Naive thymus-derived CD4-positive, alpha-beta T cell (primary cell): ENCODE results near the gene NRF1. TPM values are rescaled to one million over a fixed set of nuclear protein-coding genes. Genes with fewer than 3 reads are reported as not detected.
"Not testable (repeated sequence)": the region's sequence is repeated elsewhere in the genome, so short reads cannot be mapped to it uniquely, and the experiment has no call there.

Source experiments
- ATAC-seq: fragments of 150-1000 bp; cut with Tn5 transposase; 2 replicates; pipeline ENCODE4 v1.10.0; 2021; ENCODE audit warnings: mild to moderate bottlenecking, moderate library complexity
- CTCF ChIA-PET: fragments of 350-600 bp; sonication (Branson Sonifier 250); formaldehyde crosslinking; loops from one replicate; lab custom pipeline; 2021; ENCODE audit warnings: antibody characterized with exemption; lab: Charles Lee
- POLR2A ChIA-PET: fragments of 350-600 bp; sonication (Branson Sonifier 250); formaldehyde crosslinking; loops from one replicate; lab custom pipeline; 2021; ENCODE audit warnings: antibody characterized with exemption, inconsistent platforms; lab: Charles Lee
- DNase-seq, 9 donors: peaks; one replicate each; pipeline versions ENCODE4 v3.0.0 to v3.0.0-alpha.2; 2020 to 2022; ENCODE audit warnings: mixed read lengths in 1 of 9
- H3K27ac ChIP-seq: one replicate; pipeline ENCODE4 v1.7.0; 2013; ENCODE audit warnings: mild to moderate bottlenecking, low read depth, low read length, moderate library complexity
- H3K27me3 ChIP-seq, 2 donors: one replicate each; pipeline ENCODE4 v1.7.0; 2013; ENCODE audit warnings: low read length in 2 of 2, mild to moderate bottlenecking in 2 of 2, moderate library complexity in 2 of 2; ENCODE audit not compliant: control insufficient read depth in 2 of 2, insufficient read depth in 2 of 2
- H3K36me3 ChIP-seq, 3 experiments: 1 replicate in 2 of 3; 2 replicates in 1 of 3; pipeline ENCODE4 v1.7.0; 2013; ENCODE audit warnings: low read length in 3 of 3, mild to moderate bottlenecking in 3 of 3, moderate library complexity in 1 of 3; ENCODE audit not compliant: insufficient read depth in 3 of 3, control insufficient read depth in 2 of 3
- H3K4me1 ChIP-seq, 2 donors: one replicate each; pipeline ENCODE4 v1.7.0; 2013; ENCODE audit warnings: low read length in 2 of 2, mild to moderate bottlenecking in 2 of 2, moderate library complexity in 1 of 2; ENCODE audit not compliant: control insufficient read depth in 2 of 2, insufficient read depth in 2 of 2
- H3K4me3 ChIP-seq: 2 replicates; pipeline ENCODE4 v1.7.0; 2013; ENCODE audit warnings: mild to moderate bottlenecking, low read length
- H3K9me3 ChIP-seq, 3 experiments: 1 replicate in 2 of 3; 2 replicates in 1 of 3; pipeline ENCODE4 v1.7.0; 2013; ENCODE audit warnings: low read length in 3 of 3; ENCODE audit not compliant: control insufficient read depth in 2 of 3
- H3K27ac Mint-ChIP-seq, 9 donors: one replicate each; pipeline ENCODE4 v1.8.0; 2020 to 2022; ENCODE audit warnings: mixed read lengths in 9 of 9, mild to moderate bottlenecking in 8 of 9, moderate library complexity in 5 of 9, inconsistent platforms in 2 of 9
- H3K27me3 Mint-ChIP-seq, 5 donors: one replicate each; pipeline ENCODE4 v1.8.0; 2021 to 2022; ENCODE audit warnings: mixed read lengths in 5 of 5, mild to moderate bottlenecking in 1 of 5
- H3K36me3 Mint-ChIP-seq, 5 donors: one replicate each; pipeline ENCODE4 v1.8.0; 2020 to 2022; ENCODE audit warnings: mixed read lengths in 5 of 5, mild to moderate bottlenecking in 3 of 5, inconsistent platforms in 1 of 5
- H3K4me1 Mint-ChIP-seq, 7 donors: one replicate each; pipeline ENCODE4 v1.8.0; 2020 to 2022; ENCODE audit warnings: mixed read lengths in 7 of 7, mild to moderate bottlenecking in 3 of 7, inconsistent platforms in 1 of 7
- H3K4me3 Mint-ChIP-seq, 10 donors: one replicate each; pipeline ENCODE4 v1.8.0; 2020 to 2022; ENCODE audit warnings: mild to moderate bottlenecking in 10 of 10, mixed read lengths in 10 of 10, moderate library complexity in 6 of 10, inconsistent platforms in 2 of 10
- H3K9me3 Mint-ChIP-seq, 11 donors: one replicate each; pipeline ENCODE4 v1.8.0; 2020 to 2022; ENCODE audit warnings: mixed read lengths in 11 of 11, mild to moderate bottlenecking in 4 of 11, inconsistent platforms in 1 of 11, moderate library complexity in 1 of 11
- intact Hi-C, 2 donors: fragments of 100-400 bp; cut with micrococcal nuclease; formaldehyde crosslinking; loops; one replicate each; pipeline ENCODE4 v1.15.1; 2023
- polyA plus RNA-seq, 2 donors: library from polyadenylated mRNA; unstranded; fragments of 300-500 nt; fragmentation: Illumina TruSeq; gene quantifications; one replicate each; pipeline ENCODE4 v1.2.3, GENCODE V29; 2021
- total RNA-seq, 6 experiments: library from RNA in 5 of 6; stranded (reverse) in 5 of 6; gene quantifications; 1 replicate in 5 of 6; 2 replicates in 1 of 6; pipeline ENCODE4 v1.2.3 and lab custom pipeline; 2021 to 2026

NRF1 gene
- total and polyA plus RNA-seq, 7 experiments from 2014 or later: 24.7 to 49.3 (median 35.3) TPM

- H3K4me1 ChIP-seq: no peaks in the 10 kb centered on the region
- peaks cover 0 to 3% of the 10 kb centered on the region in 2 donors for H3K27me3 ChIP-seq
- DNase-seq: no peak
- H3K27ac Mint-ChIP-seq: no peak overlapping the region
- no peaks in the 10 kb centered on the region for H3K4me1 Mint-ChIP-seq
- H3K9me3 ChIP-seq: peaks cover 0 to 28% (median 0%) of the 10 kb centered on the region in 3 experiments
- peaks cover 0 to 41% (median 16%) of the 10 kb centered on the region in 11 donors for H3K9me3 Mint-ChIP-seq
- H3K27ac ChIP-seq: no peak overlapping the region
- intact Hi-C loops: no loop called here
- H3K4me3 Mint-ChIP-seq: no peak overlapping the region
- POLR2A ChIA-PET: no interaction called here
- no peak for ATAC-seq
- H3K4me3 ChIP-seq: no peak overlapping the region
- H3K36me3 Mint-ChIP-seq: peaks cover 0 to 16% (median 0%) of the 10 kb centered on the region in 5 donors
- H3K27me3 Mint-ChIP-seq: peaks cover 0 to 12% (median 9%) of the 10 kb centered on the region in 5 donors
- no peaks in the 10 kb centered on the region for H3K36me3 ChIP-seq
- CTCF ChIA-PET: no interaction called here
Measured at GRCh38 chr7:129588268-129588667, 23.3 kb upstream of the NRF1 start.

- H3K36me3 Mint-ChIP-seq: no peaks in the 10 kb centered on the region
- H3K4me1 ChIP-seq: no peaks in the 10 kb centered on the region
- H3K4me3 Mint-ChIP-seq: no peak overlapping the region
- no peak overlapping the region for H3K27ac ChIP-seq
- peaks cover 0 to 4% (median 0%) of the 10 kb centered on the region in 7 donors for H3K4me1 Mint-ChIP-seq
- peaks cover 0 to 16% (median 5%) of the 10 kb centered on the region in 11 donors for H3K9me3 Mint-ChIP-seq
- no peak overlapping the region for H3K4me3 ChIP-seq
- no peaks in the 10 kb centered on the region for H3K36me3 ChIP-seq
- H3K27me3 Mint-ChIP-seq: peaks cover 0 to 12% (median 4%) of the 10 kb centered on the region in 5 donors
- intact Hi-C loops: no loop called here
- DNase-seq (no peak), ATAC-seq (no peak)
- CTCF ChIA-PET: no interaction called here
- H3K9me3 ChIP-seq: peaks cover 0 to 5% (median 0%) of the 10 kb centered on the region in 3 experiments
- POLR2A ChIA-PET: no interaction called here
- peaks cover 0 to 3% of the 10 kb centered on the region in 2 donors for H3K27me3 ChIP-seq
- no peak overlapping the region for H3K27ac Mint-ChIP-seq
Measured at GRCh38 chr7:129591868-129592267, 19.7 kb upstream of the NRF1 start.

DNA sequence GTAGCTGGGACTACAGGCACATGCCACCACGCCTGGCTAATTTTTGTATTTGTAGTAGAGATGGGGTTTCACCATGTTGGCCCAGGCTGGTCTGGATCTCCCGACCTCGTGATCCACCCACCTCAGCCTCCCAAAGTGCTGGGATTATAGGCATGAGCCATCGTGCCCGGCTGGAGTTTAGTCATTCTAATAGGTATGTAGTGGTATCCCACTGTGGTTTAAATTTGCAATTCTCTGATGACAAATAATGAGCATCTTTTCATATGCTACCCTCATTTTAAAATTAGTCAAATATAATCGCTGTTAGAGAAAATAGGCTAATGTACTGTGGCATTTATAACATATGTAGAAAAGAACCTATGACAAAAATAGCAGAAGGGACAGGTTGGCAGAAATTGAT lies 15.1 kb upstream of the NRF1 start:
- H3K27ac ChIP-seq, H3K4me1 Mint-ChIP-seq, DNase-seq, H3K4me3 Mint-ChIP-seq, H3K27me3 ChIP-seq, ATAC-seq, H3K27ac Mint-ChIP-seq, H3K9me3 ChIP-seq, H3K4me1 ChIP-seq, H3K36me3 Mint-ChIP-seq, H3K27me3 Mint-ChIP-seq, H3K36me3 ChIP-seq, H3K4me3 ChIP-seq, H3K9me3 Mint-ChIP-seq, CTCF ChIA-PET: not testable (repeated sequence)
- POLR2A ChIA-PET: interaction anchor here (0.7 kb wide), 1 partner anchor 162 kb away, joined by 3 read pairs; the partner anchor contains the start of gene STRIP2
- intact Hi-C loops: loop anchor here in 1 of 2 donors (5.0 kb wide), 1 partner anchor 41 kb away; no protein-coding TSS in a partner anchor

GRCh38 chr7:129597672-129598071 lies 13.8 kb upstream of the NRF1 start:
- POLR2A ChIA-PET: no interaction called here
- Histone ChIP-seq H3K4me3 (no peak overlapping the region), H3K27ac (no peak overlapping the region), H3K27me3 (no peaks in the 10 kb centered on the region), H3K4me1 (no peaks in the 10 kb centered on the region), H3K36me3 (no peaks in the 10 kb centered on the region), H3K9me3 (no peaks in the 10 kb centered on the region)
- no peaks in the 10 kb centered on the region for H3K9me3 Mint-ChIP-seq
- no peaks in the 10 kb centered on the region for H3K27me3 Mint-ChIP-seq
- CTCF ChIA-PET: no interaction called here
- DNase-seq: no peak
- no peak for ATAC-seq
- intact Hi-C loops: loop anchor here in 1 of 2 donors (5.0 kb wide), 1 partner anchor 40 kb away; no protein-coding TSS in a partner anchor
- H3K4me1 Mint-ChIP-seq: peaks cover 0 to 8% (median 3%) of the 10 kb centered on the region in 7 donors
- no peak overlapping the region for H3K4me3 Mint-ChIP-seq
- H3K27ac Mint-ChIP-seq: no peak overlapping the region
- no peaks in the 10 kb centered on the region for H3K36me3 Mint-ChIP-seq

GRCh38 chr7:129599174-129599573 lies 12.3 kb upstream of the NRF1 start:
- Histone ChIP-seq H3K27me3 (no peaks in the 10 kb centered on the region), H3K4me3 (no peak overlapping the region), H3K4me1 (no peaks in the 10 kb centered on the region), H3K27ac (no peak overlapping the region), H3K36me3 (no peaks in the 10 kb centered on the region), H3K9me3 (no peaks in the 10 kb centered on the region)
- ChIA-PET CTCF (interaction anchor here (0.6 kb wide), 1 partner anchor 97 kb away, joined by 4 read pairs; the partner anchor contains the start of gene SMKR1), POLR2A (no interaction called here)
- intact Hi-C loops: loop anchor here in 1 of 2 donors (5.0 kb wide), 1 partner anchor 38 kb away; no protein-coding TSS in a partner anchor
- H3K9me3 Mint-ChIP-seq: no peaks in the 10 kb centered on the region
- no peak overlapping the region for H3K27ac Mint-ChIP-seq
- no peaks in the 10 kb centered on the region for H3K27me3 Mint-ChIP-seq
- H3K36me3 Mint-ChIP-seq: no peaks in the 10 kb centered on the region
- no peak for ATAC-seq
- H3K4me1 Mint-ChIP-seq: peaks cover 0 to 8% (median 4%) of the 10 kb centered on the region in 7 donors
- DNase-seq: no peak
- no peak overlapping the region for H3K4me3 Mint-ChIP-seq

GRCh38 chr7:129603594-129603993 lies 7.9 kb upstream of the NRF1 start:
- H3K4me1 ChIP-seq, DNase-seq, H3K4me3 Mint-ChIP-seq, H3K9me3 Mint-ChIP-seq, intact Hi-C loops, H3K27ac Mint-ChIP-seq, H3K4me3 ChIP-seq, H3K27ac ChIP-seq, H3K27me3 Mint-ChIP-seq, H3K27me3 ChIP-seq, ATAC-seq, H3K36me3 ChIP-seq, H3K9me3 ChIP-seq: not testable (repeated sequence)
- ChIA-PET CTCF (interaction anchor here (0.8 kb wide), 1 partner anchor 10 kb away, joined by 3 read pairs; no protein-coding TSS in a partner anchor), POLR2A (interaction anchor here (0.6 kb wide), 1 partner anchor 15 kb away, joined by 4 read pairs; no protein-coding TSS in a partner anchor)
- H3K36me3 Mint-ChIP-seq: peaks cover 0 to 10% (median 0%) of the 10 kb centered on the region in 5 donors
- peaks cover 9 to 32% (median 15%) of the 10 kb centered on the region in 7 donors for H3K4me1 Mint-ChIP-seq

DNA sequence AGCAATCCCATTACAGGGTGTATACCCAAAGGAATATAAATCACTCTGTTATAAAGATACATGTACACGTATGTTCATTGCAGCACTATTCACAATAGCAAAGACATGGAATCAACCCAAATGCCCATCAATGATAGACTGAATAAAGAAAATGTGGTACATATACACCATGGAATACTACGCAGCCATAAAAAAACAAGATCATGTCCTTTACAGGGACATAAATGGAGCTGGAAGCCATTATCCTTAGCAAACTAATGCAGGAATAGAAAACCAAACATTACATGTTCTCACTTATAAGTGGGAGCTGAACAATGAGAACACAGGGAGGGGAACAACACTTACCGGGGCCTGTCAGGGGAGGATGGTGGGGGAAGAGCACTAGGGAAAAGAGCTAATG lies 7.5 kb upstream of the NRF1 start:
- peaks cover 9 to 32% (median 17%) of the 10 kb centered on the region in 7 donors for H3K4me1 Mint-ChIP-seq

More for the DNA sequence above, 7.5 kb upstream of the NRF1 start:
- H3K9me3 Mint-ChIP-seq, H3K4me3 Mint-ChIP-seq, intact Hi-C loops, H3K4me1 ChIP-seq, H3K4me3 ChIP-seq, DNase-seq, ATAC-seq, H3K27ac Mint-ChIP-seq, H3K27me3 Mint-ChIP-seq, H3K9me3 ChIP-seq, H3K27me3 ChIP-seq, H3K36me3 ChIP-seq, H3K27ac ChIP-seq: not testable (repeated sequence)
- ChIA-PET POLR2A (interaction anchor here (0.6 kb wide), 1 partner anchor 14 kb away, joined by 4 read pairs; no protein-coding TSS in a partner anchor), CTCF (interaction anchor here (0.8 kb wide), 1 partner anchor 11 kb away, joined by 3 read pairs; no protein-coding TSS in a partner anchor)
- peaks cover 0 to 15% (median 1%) of the 10 kb centered on the region in 5 donors for H3K36me3 Mint-ChIP-seq
